Aorta (tissue), 5 donors: ENCODE results near the gene PPP3CA. TPM values are rescaled to one million over a fixed set of nuclear protein-coding genes. Genes with fewer than 3 reads are reported as not detected.

Source experiments
- ATAC-seq: fragments of 200-7000 bp; cut with Tn5 transposase; one replicate; pipeline ENCODE4 v1.9.1; 2022; ENCODE audit warnings: moderate library complexity; ENCODE audit not compliant: low FRiP score
- DNase-seq, 2 donors: peaks; one replicate each; pipeline ENCODE4 v3.0.0-alpha.2; 2020
- H3K27ac ChIP-seq, 2 donors: one replicate each; pipeline ENCODE4 v1.5.1; 2013; ENCODE audit warnings: low read length in 2 of 2, mild to moderate bottlenecking in 2 of 2, moderate library complexity in 2 of 2, control low read depth in 1 of 2, inconsistent platforms in 1 of 2, low read depth in 1 of 2
- H3K27me3 ChIP-seq, 2 donors: one replicate each; pipeline ENCODE4 v1.6.1; 2013; ENCODE audit warnings: control low read depth in 1 of 2, low read length in 1 of 2, mild to moderate bottlenecking in 1 of 2, moderate library complexity in 1 of 2; ENCODE audit not compliant: insufficient read depth in 2 of 2, control insufficient read depth in 1 of 2
- H3K36me3 ChIP-seq, 2 donors: one replicate each; pipeline ENCODE4 v1.6.1; 2013; ENCODE audit warnings: control low read depth in 1 of 2, low read length in 1 of 2, mild to moderate bottlenecking in 1 of 2; ENCODE audit not compliant: insufficient read depth in 2 of 2, control insufficient read depth in 1 of 2
- H3K4me1 ChIP-seq, 2 donors: one replicate each; pipeline ENCODE4 v1.6.1; 2013; ENCODE audit warnings: low read length in 2 of 2, control low read depth in 1 of 2, mild to moderate bottlenecking in 1 of 2, moderate library complexity in 1 of 2; ENCODE audit not compliant: insufficient read depth in 2 of 2, control insufficient read depth in 1 of 2
- H3K4me3 ChIP-seq, 2 donors: one replicate each; pipeline ENCODE4 v1.5.1; 2013; ENCODE audit warnings: low read length in 2 of 2, control low read depth in 1 of 2, mild to moderate bottlenecking in 1 of 2
- H3K9me3 ChIP-seq: one replicate; pipeline ENCODE4 v1.6.1; 2013; ENCODE audit warnings: mild to moderate bottlenecking, low read length; ENCODE audit not compliant: control insufficient read depth
- WGBS, 2 donors: extraction: QIAGEN DNeasy Blood & Tissue Kit; methylation state at CpG; one replicate each; pipeline ENCODE4 v1.1.7; 2013; 5-methylcytosine and 5-hydroxymethylcytosine counted together
- intact Hi-C, 2 donors: fragments of 100-400 bp; cut with DNase I; formaldehyde crosslinking; loops; one replicate each; pipeline versions ENCODE4 v1.14.2 to v1.15.0; 2022
- polyA plus RNA-seq, 2 donors: library from polyadenylated mRNA; stranded (reverse); fragments of 200-250 nt; gene quantifications; one replicate each; pipeline ENCODE4 v1.2.3, GENCODE V29; 2013
- total RNA-seq, 2 donors: library from RNA; stranded (reverse); fragmentation: NEBNext Ultra II Directional; extraction: Animal tissue kit (Norgen Biotek cat#: 25700); gene quantifications; one replicate each; pipeline ENCODE4 v1.2.1, GENCODE V29; 2021
- donor health status: healthy with polysubstance abuse.
- donor health status: Bipolar disorder and iron deficiency.
- donor health status: DM: no; HTN: no; CAD: no.
- donor health status: DM: no; HTN: no; CAD: no.
- donor health status: DM: yes; HTN: yes; CAD: no.

PPP3CA gene
- total and polyA plus RNA-seq, 4 donors: 6.8 to 56.4 (median 24.7) TPM

GRCh38 chr4:101299899-101300540 lies 47.3 kb downstream of the PPP3CA start:
- Histone ChIP-seq H3K27me3 (no peaks in the 10 kb centered on the region), H3K27ac (no peak overlapping the region), H3K36me3 (no peaks in the 10 kb centered on the region), H3K4me1 (no peaks in the 10 kb centered on the region), H3K4me3 (no peak overlapping the region), H3K9me3 (no peaks in the 10 kb centered on the region)
- intact Hi-C loops: loop anchor here in 1 of 2 donors (10.0 kb wide), 1 partner anchor 45 kb away; the partner anchor contains the start of gene PPP3CA
- ATAC-seq (no peak), DNase-seq (no peak)
- 84 to 93% methylated on average over 3 of the region's 3 CpGs for WGBS, 2 donors

GRCh38 chr4:101299021-101299420 lies 48.3 kb downstream of the PPP3CA start:
- no peak for ATAC-seq
- no peak for DNase-seq
- Histone ChIP-seq H3K36me3 (no peaks in the 10 kb centered on the region), H3K4me3 (no peak overlapping the region), H3K27ac (no peak overlapping the region), H3K9me3 (no peaks in the 10 kb centered on the region), H3K4me1 (no peaks in the 10 kb centered on the region), H3K27me3 (no peaks in the 10 kb centered on the region)
- intact Hi-C loops: loop anchor here in 1 of 2 donors (10.0 kb wide), 1 partner anchor 46 kb away; the partner anchor contains the start of gene PPP3CA
- 94 to 100% methylated on average over 2 of the region's 2 CpGs for WGBS, 2 donors

- H3K9me3 ChIP-seq: no peaks in the 10 kb centered on the region
- H3K36me3 ChIP-seq: no peaks in the 10 kb centered on the region
- no peak overlapping the region for H3K27ac ChIP-seq
- H3K27me3 ChIP-seq: no peaks in the 10 kb centered on the region
- ATAC-seq (no peak), DNase-seq (no peak)
- intact Hi-C loops: loop anchor here in 1 of 2 donors (10.0 kb wide), 1 partner anchor 49 kb away; the partner anchor contains the start of gene PPP3CA
- no peak overlapping the region for H3K4me3 ChIP-seq
- H3K4me1 ChIP-seq: peaks cover 0 to 3% of the 10 kb centered on the region in 2 donors
These were observed 51.6 kb downstream of the PPP3CA start for GRCh38 chr4:101295691-101296090.

- no peaks in the 10 kb centered on the region for H3K9me3 ChIP-seq
- intact Hi-C loops: loop anchor here in 1 of 2 donors (10.0 kb wide), 1 partner anchor 50 kb away; the partner anchor contains the start of gene PPP3CA
- H3K27me3 ChIP-seq: no peaks in the 10 kb centered on the region
- H3K4me3 ChIP-seq: no peak overlapping the region
- WGBS, 2 donors: 92 to 96% methylated on average over 3 of the region's 3 CpGs
- ATAC-seq (no peak), DNase-seq (no peak)
- no peaks in the 10 kb centered on the region for H3K36me3 ChIP-seq
- H3K27ac ChIP-seq: no peak overlapping the region
- H3K4me1 ChIP-seq: peaks cover 0 to 3% of the 10 kb centered on the region in 2 donors
These were observed 52.7 kb downstream of the PPP3CA start for GRCh38 chr4:101294597-101294996.

GRCh38 chr4:101292901-101293300 lies 54.4 kb downstream of the PPP3CA start:
- no peak overlapping the region for H3K27ac ChIP-seq

GRCh38 chr4:101292214-101292613 lies 55.1 kb downstream of the PPP3CA start:
- Histone ChIP-seq H3K9me3 (no peaks in the 10 kb centered on the region), H3K4me3 (no peak overlapping the region), H3K36me3 (no peaks in the 10 kb centered on the region), H3K27ac (no peak overlapping the region), H3K4me1 (peaks cover 0 to 3% of the 10 kb centered on the region in 2 donors), H3K27me3 (no peaks in the 10 kb centered on the region)
- 35 to 40% methylated on average over 4 of the region's 4 CpGs for WGBS, 2 donors
- DNase-seq: no peak
- no peak for ATAC-seq
- intact Hi-C loops: loop anchor here in 1 of 2 donors (10.0 kb wide), 1 partner anchor 53 kb away; the partner anchor contains the start of gene PPP3CA

More at GRCh38 chr4:101292901-101293300, 54.4 kb downstream of the PPP3CA start:
- Histone ChIP-seq H3K9me3 (no peaks in the 10 kb centered on the region), H3K27me3 (no peaks in the 10 kb centered on the region), H3K4me1 (peaks cover 0 to 3% of the 10 kb centered on the region in 2 donors), H3K4me3 (no peak overlapping the region), H3K36me3 (no peaks in the 10 kb centered on the region)
- DNase-seq (no peak), ATAC-seq (peak; percentile 74)
- WGBS, 2 donors: 4 to 7% methylated on average over 2 of the region's 2 CpGs
- intact Hi-C loops: loop anchor here in 1 of 2 donors (10.0 kb wide), 1 partner anchor 52 kb away; the partner anchor contains the start of gene PPP3CA

GRCh38 chr4:101291198-101291597 lies 56.1 kb downstream of the PPP3CA start:
- intact Hi-C loops: loop anchor here in 1 of 2 donors (10.0 kb wide), 1 partner anchor 54 kb away; the partner anchor contains the start of gene PPP3CA
- ATAC-seq (no peak), DNase-seq (no peak)
- no peaks in the 10 kb centered on the region for H3K36me3 ChIP-seq
- H3K4me1 ChIP-seq: peaks cover 0 to 3% of the 10 kb centered on the region in 2 donors
- H3K27me3 ChIP-seq: no peaks in the 10 kb centered on the region
- no peak overlapping the region for H3K4me3 ChIP-seq
- WGBS, 2 donors: 62 to 67% methylated on average over 1 of the region's 1 CpG
- no peak overlapping the region for H3K27ac ChIP-seq
- no peaks in the 10 kb centered on the region for H3K9me3 ChIP-seq

- ATAC-seq (no peak), DNase-seq (no peak)
- H3K27me3 ChIP-seq: no peaks in the 10 kb centered on the region
- H3K4me1 ChIP-seq: peaks cover 0 to 3% of the 10 kb centered on the region in 2 donors
- intact Hi-C loops: loop anchor here in 1 of 2 donors (10.0 kb wide), 1 partner anchor 54 kb away; the partner anchor contains the start of gene PPP3CA
- H3K4me3 ChIP-seq: no peak overlapping the region
- H3K27ac ChIP-seq: no peak overlapping the region
- no peaks in the 10 kb centered on the region for H3K36me3 ChIP-seq
- no peaks in the 10 kb centered on the region for H3K9me3 ChIP-seq
- WGBS, 2 donors: 95 to 96% methylated on average over 3 of the region's 3 CpGs
These were observed 56.7 kb downstream of the PPP3CA start for GRCh38 chr4:101290654-101291053.

- ATAC-seq (no peak), DNase-seq (no peak)
- Histone ChIP-seq H3K9me3 (no peaks in the 10 kb centered on the region), H3K4me1 (peaks cover 0 to 3% of the 10 kb centered on the region in 2 donors), H3K27ac (no peak overlapping the region), H3K4me3 (no peak overlapping the region), H3K27me3 (no peaks in the 10 kb centered on the region), H3K36me3 (no peaks in the 10 kb centered on the region)
- 88 to 91% methylated on average over 2 of the region's 2 CpGs for WGBS, 2 donors
- intact Hi-C loops: no loop called here
These were observed 58.0 kb downstream of the PPP3CA start for GRCh38 chr4:101289306-101289705.
